ENCODE data around the gene PLCXD1.

DNA sequence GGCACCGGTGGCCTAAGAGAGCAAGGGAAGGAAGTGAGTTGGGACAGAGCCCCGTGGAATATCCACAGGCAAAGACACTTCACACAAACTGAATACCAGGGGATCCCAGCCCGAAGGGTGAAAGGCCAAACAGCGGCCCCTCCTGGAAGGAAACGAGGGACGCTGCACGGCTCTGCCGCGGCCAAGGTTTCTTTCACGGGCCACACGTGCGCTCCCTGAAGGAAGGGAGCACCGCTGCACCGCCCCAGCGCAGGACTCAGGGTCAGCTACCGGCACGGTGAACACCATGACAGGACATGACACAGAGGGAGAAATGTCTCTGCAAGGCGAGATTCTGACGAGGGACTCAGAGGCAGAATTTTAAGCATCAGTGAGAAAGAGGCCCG is 69.0 kb downstream of the PLCXD1 start:
- TF ChIP-seq CTCF (IDR thresholded peaks at IDR 0.05; ENCODE audit: insufficient read depth, low read length) (no peak), POLR2AphosphoS5 (IDR thresholded peaks at IDR 0.05; ENCODE audit: low read depth) (no peak), GABPA (IDR thresholded peaks at IDR 0.05; ENCODE audit: low read depth) (no peak), REST (IDR thresholded peaks at IDR 0.05; ENCODE audit: insufficient replicate concordance, low read depth) (no peak)

Measured in HL-60 (cell line).